H1 (cell line): Measurements from ENCODE around the gene KIF21A. TPM values are rescaled to one million over a fixed set of nuclear protein-coding genes. Genes with fewer than 3 reads are reported as not detected.

Experiments
- BRCA1 ChIP-seq: IDR thresholded peaks from 2 replicates; pipeline ENCODE4 v1.6.1; 2012; ENCODE audit warnings: low read depth, low read length, improper control_type of control experiment
- CHD2 ChIP-seq: IDR thresholded peaks from 2 replicates; pipeline ENCODE4 v1.6.1; 2012; ENCODE audit warnings: low read length, improper control_type of control experiment
- GABPA ChIP-seq: IDR thresholded peaks from 2 replicates; pipeline ENCODE4 v1.6.1; 2011; ENCODE audit warnings: mild to moderate bottlenecking, low read length, moderate library complexity, borderline replicate concordance; ENCODE audit not compliant: insufficient read depth
- NANOG ChIP-seq: IDR thresholded peaks from 2 replicates; pipeline ENCODE4 v1.6.1; 2011; ENCODE audit warnings: low read length, low read depth, mild to moderate bottlenecking, inconsistent platforms; ENCODE audit not compliant: insufficient read depth, poor library complexity, severe bottlenecking
- POLR2AphosphoS5 ChIP-seq: IDR thresholded peaks from 2 replicates; pipeline ENCODE4 v1.6.1; 2011; ENCODE audit warnings: low read depth, low read length
- polyA plus RNA-seq, 7 experiments: library from polyadenylated mRNA; depleted of rRNA in 3 of 7; stranded (reverse) in 5 of 7; unstranded in 2 of 7; fragments of >200 nt in 5 of 7; fragments of 200-250 nt in 2 of 7; gene quantifications; 1 replicate in 5 of 7; 2 replicates in 1 of 7; 4 replicates in 1 of 7; pipeline versions ENCODE4 v1.2.1 to v1.2.3, GENCODE V29; 2011 to 2013; ENCODE audit warnings: missing spikeins in 2 of 7, mixed read lengths in 2 of 7
- total RNA-seq: library from RNA; stranded (reverse); fragmentation: NEBNext Ultra II Directional; extraction: Animal tissue kit (Norgen Biotek cat#: 25700); gene quantifications from 2 replicates; pipeline ENCODE4 v1.2.1, GENCODE V29; 2021
- TF ChIP-seq, protein P1 (sequence below): IDR thresholded peaks from 2 replicates; pipeline ENCODE4 v1.6.1; 2011; ENCODE audit warnings: low read depth, mild to moderate bottlenecking, low read length; ENCODE audit not compliant: insufficient read depth
- TF ChIP-seq, protein P2 (sequence below): IDR thresholded peaks from 2 replicates; pipeline ENCODE4 v1.6.1; 2012; ENCODE audit warnings: inconsistent platforms
- TF ChIP-seq, protein P3 (sequence below): IDR thresholded peaks from 2 replicates; pipeline ENCODE4 v1.6.1; 2012; ENCODE audit warnings: inconsistent platforms
- TF ChIP-seq, protein P4 (sequence below): fragments of 300-600 bp; sonication (generic); IDR thresholded peaks from 2 replicates; pipeline ENCODE4 v1.7.1; 2012; ENCODE audit warnings: low read length, moderate library complexity, mild to moderate bottlenecking, inconsistent platforms; ENCODE audit not compliant: insufficient replicate concordance

The KIF21A gene
- total and polyA plus RNA-seq, 2 of the 8 experiments (the other 6 are each of a cell fraction or from before 2014, with no cell fraction given): 10.0 to 26.0 TPM

DNA sequence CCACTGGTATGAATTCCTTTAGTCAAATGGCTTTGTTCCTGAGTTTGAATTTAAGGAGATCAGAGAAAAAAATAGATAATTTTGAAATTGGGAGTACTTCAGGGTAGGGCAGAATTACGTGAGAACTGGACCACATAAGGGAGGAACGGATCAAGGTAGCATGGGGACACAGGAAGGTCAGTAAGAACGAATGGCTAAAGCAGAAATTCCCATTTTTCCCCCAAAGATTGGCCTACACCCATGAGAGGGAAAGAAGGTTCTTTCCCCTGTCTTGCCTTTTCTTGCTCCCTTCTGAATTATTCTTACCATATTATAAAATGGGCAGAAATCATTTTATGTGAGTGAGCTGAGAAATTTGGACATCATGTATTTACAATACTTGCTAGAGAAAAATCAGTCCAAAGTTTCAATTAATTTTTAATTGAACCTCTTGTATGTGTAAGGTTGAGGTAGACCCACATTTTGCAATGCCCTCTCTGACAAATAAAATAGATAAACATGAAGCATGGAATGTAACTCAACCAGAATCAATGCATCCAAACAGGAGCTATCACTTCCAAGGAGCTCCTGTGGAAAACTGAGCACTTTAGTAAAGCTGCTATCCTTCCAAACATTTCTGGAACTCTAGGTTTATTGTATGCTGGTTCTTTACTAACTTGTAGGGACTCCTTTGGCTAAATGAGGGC, 93.8 kb downstream of the KIF21A start (continued):
- TF ChIP-seq GABPA (no peak), POLR2AphosphoS5 (no peak), BRCA1 (no peak), NANOG (no peak), CHD2 (no peak)
- TF ChIP-seq, protein P1, sequence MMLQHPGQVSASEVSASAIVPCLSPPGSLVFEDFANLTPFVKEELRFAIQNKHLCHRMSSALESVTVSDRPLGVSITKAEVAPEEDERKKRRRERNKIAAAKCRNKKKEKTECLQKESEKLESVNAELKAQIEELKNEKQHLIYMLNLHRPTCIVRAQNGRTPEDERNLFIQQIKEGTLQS: no peak
- TF ChIP-seq, protein P2, sequence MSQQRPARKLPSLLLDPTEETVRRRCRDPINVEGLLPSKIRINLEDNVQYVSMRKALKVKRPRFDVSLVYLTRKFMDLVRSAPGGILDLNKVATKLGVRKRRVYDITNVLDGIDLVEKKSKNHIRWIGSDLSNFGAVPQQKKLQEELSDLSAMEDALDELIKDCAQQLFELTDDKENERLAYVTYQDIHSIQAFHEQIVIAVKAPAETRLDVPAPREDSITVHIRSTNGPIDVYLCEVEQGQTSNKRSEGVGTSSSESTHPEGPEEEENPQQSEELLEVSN: no peak
- TF ChIP-seq, protein P3, sequence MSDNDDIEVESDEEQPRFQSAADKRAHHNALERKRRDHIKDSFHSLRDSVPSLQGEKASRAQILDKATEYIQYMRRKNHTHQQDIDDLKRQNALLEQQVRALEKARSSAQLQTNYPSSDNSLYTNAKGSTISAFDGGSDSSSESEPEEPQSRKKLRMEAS: no peak
- TF ChIP-seq, protein P4, sequence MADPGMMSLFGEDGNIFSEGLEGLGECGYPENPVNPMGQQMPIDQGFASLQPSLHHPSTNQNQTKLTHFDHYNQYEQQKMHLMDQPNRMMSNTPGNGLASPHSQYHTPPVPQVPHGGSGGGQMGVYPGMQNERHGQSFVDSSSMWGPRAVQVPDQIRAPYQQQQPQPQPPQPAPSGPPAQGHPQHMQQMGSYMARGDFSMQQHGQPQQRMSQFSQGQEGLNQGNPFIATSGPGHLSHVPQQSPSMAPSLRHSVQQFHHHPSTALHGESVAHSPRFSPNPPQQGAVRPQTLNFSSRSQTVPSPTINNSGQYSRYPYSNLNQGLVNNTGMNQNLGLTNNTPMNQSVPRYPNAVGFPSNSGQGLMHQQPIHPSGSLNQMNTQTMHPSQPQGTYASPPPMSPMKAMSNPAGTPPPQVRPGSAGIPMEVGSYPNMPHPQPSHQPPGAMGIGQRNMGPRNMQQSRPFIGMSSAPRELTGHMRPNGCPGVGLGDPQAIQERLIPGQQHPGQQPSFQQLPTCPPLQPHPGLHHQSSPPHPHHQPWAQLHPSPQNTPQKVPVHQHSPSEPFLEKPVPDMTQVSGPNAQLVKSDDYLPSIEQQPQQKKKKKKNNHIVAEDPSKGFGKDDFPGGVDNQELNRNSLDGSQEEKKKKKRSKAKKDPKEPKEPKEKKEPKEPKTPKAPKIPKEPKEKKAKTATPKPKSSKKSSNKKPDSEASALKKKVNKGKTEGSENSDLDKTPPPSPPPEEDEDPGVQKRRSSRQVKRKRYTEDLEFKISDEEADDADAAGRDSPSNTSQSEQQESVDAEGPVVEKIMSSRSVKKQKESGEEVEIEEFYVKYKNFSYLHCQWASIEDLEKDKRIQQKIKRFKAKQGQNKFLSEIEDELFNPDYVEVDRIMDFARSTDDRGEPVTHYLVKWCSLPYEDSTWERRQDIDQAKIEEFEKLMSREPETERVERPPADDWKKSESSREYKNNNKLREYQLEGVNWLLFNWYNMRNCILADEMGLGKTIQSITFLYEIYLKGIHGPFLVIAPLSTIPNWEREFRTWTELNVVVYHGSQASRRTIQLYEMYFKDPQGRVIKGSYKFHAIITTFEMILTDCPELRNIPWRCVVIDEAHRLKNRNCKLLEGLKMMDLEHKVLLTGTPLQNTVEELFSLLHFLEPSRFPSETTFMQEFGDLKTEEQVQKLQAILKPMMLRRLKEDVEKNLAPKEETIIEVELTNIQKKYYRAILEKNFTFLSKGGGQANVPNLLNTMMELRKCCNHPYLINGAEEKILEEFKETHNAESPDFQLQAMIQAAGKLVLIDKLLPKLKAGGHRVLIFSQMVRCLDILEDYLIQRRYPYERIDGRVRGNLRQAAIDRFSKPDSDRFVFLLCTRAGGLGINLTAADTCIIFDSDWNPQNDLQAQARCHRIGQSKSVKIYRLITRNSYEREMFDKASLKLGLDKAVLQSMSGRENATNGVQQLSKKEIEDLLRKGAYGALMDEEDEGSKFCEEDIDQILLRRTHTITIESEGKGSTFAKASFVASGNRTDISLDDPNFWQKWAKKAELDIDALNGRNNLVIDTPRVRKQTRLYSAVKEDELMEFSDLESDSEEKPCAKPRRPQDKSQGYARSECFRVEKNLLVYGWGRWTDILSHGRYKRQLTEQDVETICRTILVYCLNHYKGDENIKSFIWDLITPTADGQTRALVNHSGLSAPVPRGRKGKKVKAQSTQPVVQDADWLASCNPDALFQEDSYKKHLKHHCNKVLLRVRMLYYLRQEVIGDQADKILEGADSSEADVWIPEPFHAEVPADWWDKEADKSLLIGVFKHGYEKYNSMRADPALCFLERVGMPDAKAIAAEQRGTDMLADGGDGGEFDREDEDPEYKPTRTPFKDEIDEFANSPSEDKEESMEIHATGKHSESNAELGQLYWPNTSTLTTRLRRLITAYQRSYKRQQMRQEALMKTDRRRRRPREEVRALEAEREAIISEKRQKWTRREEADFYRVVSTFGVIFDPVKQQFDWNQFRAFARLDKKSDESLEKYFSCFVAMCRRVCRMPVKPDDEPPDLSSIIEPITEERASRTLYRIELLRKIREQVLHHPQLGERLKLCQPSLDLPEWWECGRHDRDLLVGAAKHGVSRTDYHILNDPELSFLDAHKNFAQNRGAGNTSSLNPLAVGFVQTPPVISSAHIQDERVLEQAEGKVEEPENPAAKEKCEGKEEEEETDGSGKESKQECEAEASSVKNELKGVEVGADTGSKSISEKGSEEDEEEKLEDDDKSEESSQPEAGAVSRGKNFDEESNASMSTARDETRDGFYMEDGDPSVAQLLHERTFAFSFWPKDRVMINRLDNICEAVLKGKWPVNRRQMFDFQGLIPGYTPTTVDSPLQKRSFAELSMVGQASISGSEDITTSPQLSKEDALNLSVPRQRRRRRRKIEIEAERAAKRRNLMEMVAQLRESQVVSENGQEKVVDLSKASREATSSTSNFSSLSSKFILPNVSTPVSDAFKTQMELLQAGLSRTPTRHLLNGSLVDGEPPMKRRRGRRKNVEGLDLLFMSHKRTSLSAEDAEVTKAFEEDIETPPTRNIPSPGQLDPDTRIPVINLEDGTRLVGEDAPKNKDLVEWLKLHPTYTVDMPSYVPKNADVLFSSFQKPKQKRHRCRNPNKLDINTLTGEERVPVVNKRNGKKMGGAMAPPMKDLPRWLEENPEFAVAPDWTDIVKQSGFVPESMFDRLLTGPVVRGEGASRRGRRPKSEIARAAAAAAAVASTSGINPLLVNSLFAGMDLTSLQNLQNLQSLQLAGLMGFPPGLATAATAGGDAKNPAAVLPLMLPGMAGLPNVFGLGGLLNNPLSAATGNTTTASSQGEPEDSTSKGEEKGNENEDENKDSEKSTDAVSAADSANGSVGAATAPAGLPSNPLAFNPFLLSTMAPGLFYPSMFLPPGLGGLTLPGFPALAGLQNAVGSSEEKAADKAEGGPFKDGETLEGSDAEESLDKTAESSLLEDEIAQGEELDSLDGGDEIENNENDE: no peak
